DOHH2 (cell line): ENCODE data around the gene ARFGEF3.

Experiments used
- H3F3A ChIP-seq: fragments of 200-600 bp; sonication (generic), shearing (Covaris generic); 2 replicates; pipeline ENCODE4 v1.6.0; 2016; ENCODE audit warnings: antibody characterized with exemption, mild to moderate bottlenecking; ENCODE audit not compliant: control insufficient read depth, insufficient read depth
- H3K27ac ChIP-seq: fragments of 200-600 bp; sonication (generic); 2 replicates; pipeline ENCODE4 v1.5.1; 2014; ENCODE audit warnings: low read depth, mild to moderate bottlenecking, low read length, moderate library complexity
- H3K27me3 ChIP-seq: fragments of 200-600 bp; sonication (generic); 2 replicates; pipeline ENCODE4 v1.6.1; 2014; ENCODE audit warnings: mild to moderate bottlenecking, low read length, mixed read lengths; ENCODE audit not compliant: control insufficient read depth
- H3K36me3 ChIP-seq: fragments of 200-600 bp; sonication (generic); 2 replicates; pipeline ENCODE4 v1.6.1; 2014; ENCODE audit warnings: mild to moderate bottlenecking, low read length, moderate library complexity, mixed read lengths; ENCODE audit not compliant: control insufficient read depth
- H3K4me1 ChIP-seq: fragments of 200-600 bp; sonication (generic); 2 replicates; pipeline ENCODE4 v1.6.1; 2014; ENCODE audit warnings: mild to moderate bottlenecking, low read length, mixed read lengths; ENCODE audit not compliant: control insufficient read depth
- H3K4me2 ChIP-seq: fragments of 200-600 bp; sonication (generic); 2 replicates; pipeline ENCODE4 v1.6.0; 2014; ENCODE audit warnings: mild to moderate bottlenecking, low read length, moderate library complexity
- H3K4me3 ChIP-seq: fragments of 200-600 bp; sonication (generic); 2 replicates; pipeline ENCODE4 v1.5.1; 2014; ENCODE audit warnings: mild to moderate bottlenecking, low read length, mixed read lengths
- H3K79me2 ChIP-seq: fragments of 200-600 bp; sonication (generic); 2 replicates; pipeline ENCODE4 v1.6.1; 2014; ENCODE audit warnings: mild to moderate bottlenecking, low read length, mixed read lengths; ENCODE audit not compliant: control insufficient read depth
- H3K9me2 ChIP-seq: fragments of 200-600 bp; sonication (generic); replicated peaks from 2 replicates; pipeline ENCODE4 v1.6.1; 2014; ENCODE audit warnings: mild to moderate bottlenecking, low read length, mixed read lengths; ENCODE audit not compliant: control insufficient read depth
- H3K9me3 ChIP-seq: fragments of 200-600 bp; sonication (generic); 2 replicates; pipeline ENCODE4 v1.6.1; 2014; ENCODE audit warnings: antibody characterized with exemption, low read length, mixed read lengths; ENCODE audit not compliant: control insufficient read depth, insufficient read depth
- H4K20me1 ChIP-seq: fragments of 200-600 bp; sonication (generic); 2 replicates; pipeline ENCODE4 v1.6.0; 2014; ENCODE audit warnings: low read depth, mild to moderate bottlenecking, antibody characterized with exemption, low read length, moderate library complexity; ENCODE audit not compliant: control insufficient read depth, insufficient read depth
- CTCF ChIP-seq: fragments of 200-600 bp; sonication (generic); IDR thresholded peaks from one replicate; pipeline ENCODE4 v1.5.1; 2014; ENCODE audit warnings: antibody characterized with exemption, mild to moderate bottlenecking, low read depth, low read length; ENCODE audit not compliant: poor library complexity, severe bottlenecking
- EZH2phosphoT487 ChIP-seq: fragments of 200-600 bp; sonication (generic); IDR thresholded peaks from 2 replicates; pipeline ENCODE4 v1.6.1; 2017; ENCODE audit warnings: borderline replicate concordance, mild to moderate bottlenecking, antibody characterized with exemption, low read length, moderate library complexity, mixed read lengths

Gene ARFGEF3

GRCh38 chr6:138290423-138290962 lies 128.8 kb downstream of the ARFGEF3 start:
- H3K4me1 ChIP-seq = no peaks in the 10 kb centered on the region
- no peaks in the 10 kb centered on the region for H3K9me2 ChIP-seq
- no peak overlapping the region for H3K4me2 ChIP-seq
- no peaks in the 10 kb centered on the region for H3K79me2 ChIP-seq
- no peak overlapping the region for H3K27ac ChIP-seq
- no peaks in the 10 kb centered on the region; the same call in 1 of the 2 replicates for H3K27me3 ChIP-seq
- no peaks in the 10 kb centered on the region for H3K9me3 ChIP-seq
- H4K20me1 ChIP-seq = no peaks in the 10 kb centered on the region
- no peak overlapping the region for H3K4me3 ChIP-seq
- no peaks in the 10 kb centered on the region for H3K36me3 ChIP-seq
- no peak for TF ChIP-seq CTCF
- TF ChIP-seq EZH2phosphoT487 = no peak
- no peaks in the 10 kb centered on the region for H3F3A ChIP-seq

- Histone ChIP-seq H3K27ac (no peak overlapping the region), H3K27me3 (no peaks in the 10 kb centered on the region; the same call in 1 of the 2 replicates), H3K9me3 (no peaks in the 10 kb centered on the region), H3K9me2 (no peaks in the 10 kb centered on the region), H3K4me2 (no peak overlapping the region), H4K20me1 (no peaks in the 10 kb centered on the region), H3K4me3 (no peak overlapping the region), H3K36me3 (no peaks in the 10 kb centered on the region), H3K79me2 (no peaks in the 10 kb centered on the region), H3F3A (no peaks in the 10 kb centered on the region), H3K4me1 (no peaks in the 10 kb centered on the region)
- no peak for TF ChIP-seq EZH2phosphoT487
- no peak for TF ChIP-seq CTCF
Observed at GRCh38 chr6:138291036-138291848, 129.5 kb downstream of the ARFGEF3 start.

- no peaks in the 10 kb centered on the region for H4K20me1 ChIP-seq
- no peaks in the 10 kb centered on the region for H3K9me2 ChIP-seq
- H3K36me3 ChIP-seq = no peaks in the 10 kb centered on the region
- no peak overlapping the region for H3K4me3 ChIP-seq
- H3K4me2 ChIP-seq = no peak overlapping the region
- no peak overlapping the region for H3K27ac ChIP-seq
- no peaks in the 10 kb centered on the region; the same call in 1 of the 2 replicates for H3K27me3 ChIP-seq
- no peaks in the 10 kb centered on the region for H3F3A ChIP-seq
- no peaks in the 10 kb centered on the region for H3K9me3 ChIP-seq
- no peaks in the 10 kb centered on the region for H3K79me2 ChIP-seq
- no peaks in the 10 kb centered on the region for H3K4me1 ChIP-seq
- no peak for TF ChIP-seq EZH2phosphoT487
- TF ChIP-seq CTCF = no peak
Observed at GRCh38 chr6:138291849-138292181, 130.1 kb downstream of the ARFGEF3 start.
